ENCODE measurements around the gene TEDC2. TPM values are rescaled to one million over a fixed set of nuclear protein-coding genes. Genes with fewer than 3 reads are reported as not detected.

TEDC2 gene
- polyA plus RNA-seq, 1 of the 3 experiments (the other 2 are of a cell fraction) = 15.6 TPM

GRCh38 chr16:2495041-2495440, 35.1 kb downstream of the TEDC2 start:
- TF ChIP-seq RAD21 (IDR thresholded peaks at IDR 0.05; ENCODE audit: low read length) (no peak), USF1 (IDR thresholded peaks at IDR 0.05; ENCODE audit: borderline replicate concordance, low read depth) (no peak), TAF1 (IDR thresholded peaks at IDR 0.05; ENCODE audit: borderline replicate concordance, low read depth, low read length) (no peak), ELF1 (IDR thresholded peaks at IDR 0.05) (no peak), CHD2 (IDR thresholded peaks at IDR 0.05; ENCODE audit: low read length, partially characterized antibody) (no peak), FOXM1 (IDR thresholded peaks at IDR 0.05; ENCODE audit: low read depth) (no peak), FOSL2 (IDR thresholded peaks at IDR 0.05; ENCODE audit: borderline replicate concordance, low read depth) (no peak), MXI1 (IDR thresholded peaks at IDR 0.05; ENCODE audit: low read depth, low read length) (no peak), NRF1 (IDR thresholded peaks at IDR 0.05; ENCODE audit: low read depth, low read length) (no peak), JUND (IDR thresholded peaks at IDR 0.05) (no peak), TCF12 (IDR thresholded peaks at IDR 0.05) (no peak), EZH2phosphoT487 (IDR thresholded peaks at IDR 0.05; ENCODE audit: borderline replicate concordance, low read depth) (no peak), FOXJ3 (CRISPR knock-in tag; IDR thresholded peaks at IDR 0.05) (no peak), TEAD4 (IDR thresholded peaks at IDR 0.05; ENCODE audit: borderline replicate concordance, insufficient read depth) (no peak), GABPA (IDR thresholded peaks at IDR 0.05; ENCODE audit: low read depth) (no peak), RFX5 (IDR thresholded peaks at IDR 0.05; ENCODE audit: low read length) (no peak)
- TF ChIP-seq, protein P1, sequence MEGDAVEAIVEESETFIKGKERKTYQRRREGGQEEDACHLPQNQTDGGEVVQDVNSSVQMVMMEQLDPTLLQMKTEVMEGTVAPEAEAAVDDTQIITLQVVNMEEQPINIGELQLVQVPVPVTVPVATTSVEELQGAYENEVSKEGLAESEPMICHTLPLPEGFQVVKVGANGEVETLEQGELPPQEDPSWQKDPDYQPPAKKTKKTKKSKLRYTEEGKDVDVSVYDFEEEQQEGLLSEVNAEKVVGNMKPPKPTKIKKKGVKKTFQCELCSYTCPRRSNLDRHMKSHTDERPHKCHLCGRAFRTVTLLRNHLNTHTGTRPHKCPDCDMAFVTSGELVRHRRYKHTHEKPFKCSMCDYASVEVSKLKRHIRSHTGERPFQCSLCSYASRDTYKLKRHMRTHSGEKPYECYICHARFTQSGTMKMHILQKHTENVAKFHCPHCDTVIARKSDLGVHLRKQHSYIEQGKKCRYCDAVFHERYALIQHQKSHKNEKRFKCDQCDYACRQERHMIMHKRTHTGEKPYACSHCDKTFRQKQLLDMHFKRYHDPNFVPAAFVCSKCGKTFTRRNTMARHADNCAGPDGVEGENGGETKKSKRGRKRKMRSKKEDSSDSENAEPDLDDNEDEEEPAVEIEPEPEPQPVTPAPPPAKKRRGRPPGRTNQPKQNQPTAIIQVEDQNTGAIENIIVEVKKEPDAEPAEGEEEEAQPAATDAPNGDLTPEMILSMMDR (IDR thresholded peaks at IDR 0.05) = no peak
- TF ChIP-seq, protein P2, sequence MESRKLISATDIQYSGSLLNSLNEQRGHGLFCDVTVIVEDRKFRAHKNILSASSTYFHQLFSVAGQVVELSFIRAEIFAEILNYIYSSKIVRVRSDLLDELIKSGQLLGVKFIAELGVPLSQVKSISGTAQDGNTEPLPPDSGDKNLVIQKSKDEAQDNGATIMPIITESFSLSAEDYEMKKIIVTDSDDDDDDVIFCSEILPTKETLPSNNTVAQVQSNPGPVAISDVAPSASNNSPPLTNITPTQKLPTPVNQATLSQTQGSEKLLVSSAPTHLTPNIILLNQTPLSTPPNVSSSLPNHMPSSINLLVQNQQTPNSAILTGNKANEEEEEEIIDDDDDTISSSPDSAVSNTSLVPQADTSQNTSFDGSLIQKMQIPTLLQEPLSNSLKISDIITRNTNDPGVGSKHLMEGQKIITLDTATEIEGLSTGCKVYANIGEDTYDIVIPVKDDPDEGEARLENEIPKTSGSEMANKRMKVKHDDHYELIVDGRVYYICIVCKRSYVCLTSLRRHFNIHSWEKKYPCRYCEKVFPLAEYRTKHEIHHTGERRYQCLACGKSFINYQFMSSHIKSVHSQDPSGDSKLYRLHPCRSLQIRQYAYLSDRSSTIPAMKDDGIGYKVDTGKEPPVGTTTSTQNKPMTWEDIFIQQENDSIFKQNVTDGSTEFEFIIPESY (IDR thresholded peaks at IDR 0.05; ENCODE audit: borderline replicate concordance, low read depth) = no peak
- TF ChIP-seq, protein P3, sequence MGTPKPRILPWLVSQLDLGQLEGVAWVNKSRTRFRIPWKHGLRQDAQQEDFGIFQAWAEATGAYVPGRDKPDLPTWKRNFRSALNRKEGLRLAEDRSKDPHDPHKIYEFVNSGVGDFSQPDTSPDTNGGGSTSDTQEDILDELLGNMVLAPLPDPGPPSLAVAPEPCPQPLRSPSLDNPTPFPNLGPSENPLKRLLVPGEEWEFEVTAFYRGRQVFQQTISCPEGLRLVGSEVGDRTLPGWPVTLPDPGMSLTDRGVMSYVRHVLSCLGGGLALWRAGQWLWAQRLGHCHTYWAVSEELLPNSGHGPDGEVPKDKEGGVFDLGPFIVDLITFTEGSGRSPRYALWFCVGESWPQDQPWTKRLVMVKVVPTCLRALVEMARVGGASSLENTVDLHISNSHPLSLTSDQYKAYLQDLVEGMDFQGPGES (IDR thresholded peaks at IDR 0.05; ENCODE audit: low read depth, low read length) = no peak
- TF ChIP-seq, protein P4, sequence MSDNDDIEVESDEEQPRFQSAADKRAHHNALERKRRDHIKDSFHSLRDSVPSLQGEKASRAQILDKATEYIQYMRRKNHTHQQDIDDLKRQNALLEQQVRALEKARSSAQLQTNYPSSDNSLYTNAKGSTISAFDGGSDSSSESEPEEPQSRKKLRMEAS (IDR thresholded peaks at IDR 0.05; ENCODE audit: low read depth) = no peak
- WGBS (ENCODE audit: low lambda C conversion rate) = 98% methylated on average over 5 of the region's 5 CpGs
- H3K27me3 ChIP-seq (ENCODE audit: insufficient read depth) = no peaks in the 10 kb centered on the region
- no peak overlapping the region for H2AFZ ChIP-seq (ENCODE audit: low read depth)
- no peak overlapping the region for H3K27ac ChIP-seq (ENCODE audit: low read depth in 2 of 2, low read length in 1 of 2)
- no peaks in the 10 kb centered on the region for H3F3A ChIP-seq (replicated peaks; ENCODE audit: insufficient read depth)
- H3K4me3 ChIP-seq (ENCODE audit: low read depth in 2 of 2, low read length in 1 of 2) = no peak overlapping the region
- no peaks in the 10 kb centered on the region for H3K9me2 ChIP-seq
- peaks cover 0 to 16% of the 10 kb centered on the region in 2 experiments for H3K36me3 ChIP-seq (replicated peaks in 1 of 2; ENCODE audit: control insufficient read depth in 1 of 2, insufficient read depth in 2 of 2, low read length in 1 of 2)
- no peak overlapping the region for H3K9ac ChIP-seq
- ChIA-PET POLR2A (no interaction called here), CTCF (interaction anchor here (1.4 kb wide), 1 partner anchor 22 kb away, joined by 3 read pairs; no protein-coding TSS in a partner anchor)
- peaks cover 0 to 17% of the 10 kb centered on the region in 2 experiments; a peak in 1 of 4 replicates for H3K4me1 ChIP-seq (ENCODE audit: control insufficient read depth in 1 of 2, insufficient read depth in 2 of 2, low read depth in 1 of 2, low read length in 1 of 2)
- no peaks in the 10 kb centered on the region for H4K20me1 ChIP-seq (ENCODE audit: insufficient read depth)
- H3K4me2 ChIP-seq = no peak overlapping the region
- H3K9me3 ChIP-seq = no peaks in the 10 kb centered on the region
- no peaks in the 10 kb centered on the region for H3K79me2 ChIP-seq (ENCODE audit: insufficient read depth)
- no peak for DNase-seq
